IMR-90 (cell line): ENCODE data around the gene TMEM72.

Experiments
- BHLHE40 ChIP-seq: fragments of 150-350 bp; IDR thresholded peaks from 2 replicates; pipeline ENCODE4 v1.6.1; 2016; ENCODE audit warnings: mild to moderate bottlenecking, low read depth, low read length
- CTCF ChIP-seq: conservative IDR thresholded peaks from 2 replicates; pipeline ENCODE4 v1.5.1; 2012; ENCODE audit warnings: mild to moderate bottlenecking, low read depth, low read length, improper control_type of control experiment
- POLR2A ChIP-seq: IDR thresholded peaks from 2 replicates; pipeline ENCODE4 v1.6.1; 2012; ENCODE audit warnings: mild to moderate bottlenecking, low read depth, low read length
- SMC3 ChIP-seq: fragments of 150-350 bp; IDR thresholded peaks from 2 replicates; pipeline ENCODE4 v1.6.1; 2016; ENCODE audit warnings: low read depth, mild to moderate bottlenecking, antibody characterized with exemption, low read length, moderate library complexity

- TF ChIP-seq SMC3 (no peak), CTCF (no peak), POLR2A (no peak), BHLHE40 (no peak)
Observed at GRCh38 chr10:44891721-44892120, 19.4 kb upstream of the TMEM72 start.
